H1 (cell line): ENCODE data around the gene FARP2. TPM values are rescaled to one million over a fixed set of nuclear protein-coding genes. Genes with fewer than 3 reads are reported as not detected.

Experiments
- BCL11A ChIP-seq, 2 experiments: IDR thresholded peaks; one replicate each; pipeline ENCODE4 v1.6.1; 2011; ENCODE audit warnings: low read depth in 2 of 2, low read length in 2 of 2, mild to moderate bottlenecking in 2 of 2
- CBX5 ChIP-seq: fragments of 300-800, 300-1000 bp; sonication (generic); IDR thresholded peaks from 2 replicates; pipeline ENCODE4 v1.7.1; 2016; ENCODE audit warnings: antibody characterized with exemption, low read length, low read depth
- CEBPB ChIP-seq: IDR thresholded peaks from 2 replicates; pipeline ENCODE4 v1.6.1; 2012; ENCODE audit warnings: low read depth, low read length
- RNF2 ChIP-seq: fragments of 200-900, 300-1000 bp; sonication (generic); IDR thresholded peaks from 2 replicates; pipeline ENCODE4 v1.7.1; 2016; ENCODE audit warnings: borderline replicate concordance, low read depth, mild to moderate bottlenecking, antibody characterized with exemption, low read length; ENCODE audit not compliant: poor library complexity, severe bottlenecking; ENCODE audit errors: missing control alignments
- SAP30 ChIP-seq: fragments of 300-600 bp; sonication (generic); IDR thresholded peaks from 2 replicates; pipeline ENCODE4 v1.7.1; 2012; ENCODE audit warnings: low read length, moderate library complexity, mild to moderate bottlenecking, inconsistent platforms; ENCODE audit not compliant: insufficient read depth, insufficient replicate concordance
- SP2 ChIP-seq: IDR thresholded peaks from 2 replicates; pipeline ENCODE4 v1.6.1; 2012; ENCODE audit warnings: mild to moderate bottlenecking, low read length, inconsistent platforms
- TAF1 ChIP-seq: IDR thresholded peaks from 2 replicates; pipeline ENCODE4 v1.6.1; 2011; ENCODE audit warnings: mild to moderate bottlenecking, low read depth, low read length
- polyA plus RNA-seq, 7 experiments: library from polyadenylated mRNA; depleted of rRNA in 3 of 7; stranded (reverse) in 5 of 7; unstranded in 2 of 7; fragments of >200 nt in 5 of 7; fragments of 200-250 nt in 2 of 7; gene quantifications; 1 replicate in 5 of 7; 2 replicates in 1 of 7; 4 replicates in 1 of 7; pipeline versions ENCODE4 v1.2.1 to v1.2.3, GENCODE V29; 2011 to 2013; ENCODE audit warnings: missing spikeins in 2 of 7, mixed read lengths in 2 of 7
- total RNA-seq: library from RNA; stranded (reverse); fragmentation: NEBNext Ultra II Directional; extraction: Animal tissue kit (Norgen Biotek cat#: 25700); gene quantifications from 2 replicates; pipeline ENCODE4 v1.2.1, GENCODE V29; 2021
- TF ChIP-seq, protein P1 (sequence below): fragments of 300-600 bp; sonication (generic); IDR thresholded peaks from 2 replicates; pipeline ENCODE4 v1.7.1; 2012; ENCODE audit warnings: low read length, moderate library complexity, mild to moderate bottlenecking, inconsistent platforms; ENCODE audit not compliant: insufficient replicate concordance

The FARP2 gene
- total and polyA plus RNA-seq, 2 of the 8 experiments (the other 6 are each of a cell fraction or from before 2014, with no cell fraction given), result 12.4 to 33.4 TPM

DNA sequence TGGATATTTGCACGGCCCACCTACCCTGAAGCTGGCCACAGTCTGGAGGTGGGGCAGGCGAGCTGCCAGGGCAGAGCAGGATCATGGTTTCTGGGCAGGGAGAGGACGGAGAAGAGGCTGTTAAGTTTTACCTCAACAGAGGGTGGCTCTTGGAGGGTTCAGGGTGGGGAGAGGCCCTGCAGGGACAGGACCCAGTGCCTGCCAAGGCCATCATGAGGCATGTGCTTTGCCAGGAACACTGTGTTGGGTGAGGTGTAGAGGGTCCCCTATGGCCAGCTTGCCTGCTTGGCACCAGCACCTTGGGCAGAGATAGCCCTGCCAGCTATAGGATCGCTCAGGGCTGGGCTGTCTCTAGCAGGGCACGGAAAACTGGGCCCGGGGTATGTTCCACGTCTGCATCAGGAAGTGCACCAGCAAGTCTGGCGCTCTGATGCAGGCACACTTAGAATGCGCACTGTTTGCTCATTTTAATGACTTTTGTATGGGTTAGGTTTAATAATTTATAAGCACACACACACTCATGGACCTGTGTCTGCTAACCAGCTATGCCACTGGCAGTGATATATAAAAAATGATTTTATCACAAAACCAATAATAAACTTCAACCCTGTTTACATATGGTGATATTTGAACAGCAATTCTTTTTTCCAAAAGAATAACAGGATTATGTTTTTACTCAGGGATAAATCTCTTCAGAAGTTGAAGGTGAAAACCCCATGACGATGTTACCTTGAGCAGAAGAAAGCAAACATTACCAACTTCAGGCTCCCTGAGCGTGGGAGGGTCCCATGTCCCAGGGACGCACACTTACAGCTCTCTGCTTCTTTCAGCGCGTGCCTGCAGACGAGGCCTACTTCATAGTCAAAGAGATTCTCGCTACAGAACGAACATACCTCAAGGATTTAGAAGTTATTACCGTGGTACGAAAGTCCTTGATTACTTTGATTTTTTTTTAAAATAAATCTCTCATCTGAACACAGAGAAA lies 105.9 kb downstream of the FARP2 start (continued):
- TF ChIP-seq, protein P1, sequence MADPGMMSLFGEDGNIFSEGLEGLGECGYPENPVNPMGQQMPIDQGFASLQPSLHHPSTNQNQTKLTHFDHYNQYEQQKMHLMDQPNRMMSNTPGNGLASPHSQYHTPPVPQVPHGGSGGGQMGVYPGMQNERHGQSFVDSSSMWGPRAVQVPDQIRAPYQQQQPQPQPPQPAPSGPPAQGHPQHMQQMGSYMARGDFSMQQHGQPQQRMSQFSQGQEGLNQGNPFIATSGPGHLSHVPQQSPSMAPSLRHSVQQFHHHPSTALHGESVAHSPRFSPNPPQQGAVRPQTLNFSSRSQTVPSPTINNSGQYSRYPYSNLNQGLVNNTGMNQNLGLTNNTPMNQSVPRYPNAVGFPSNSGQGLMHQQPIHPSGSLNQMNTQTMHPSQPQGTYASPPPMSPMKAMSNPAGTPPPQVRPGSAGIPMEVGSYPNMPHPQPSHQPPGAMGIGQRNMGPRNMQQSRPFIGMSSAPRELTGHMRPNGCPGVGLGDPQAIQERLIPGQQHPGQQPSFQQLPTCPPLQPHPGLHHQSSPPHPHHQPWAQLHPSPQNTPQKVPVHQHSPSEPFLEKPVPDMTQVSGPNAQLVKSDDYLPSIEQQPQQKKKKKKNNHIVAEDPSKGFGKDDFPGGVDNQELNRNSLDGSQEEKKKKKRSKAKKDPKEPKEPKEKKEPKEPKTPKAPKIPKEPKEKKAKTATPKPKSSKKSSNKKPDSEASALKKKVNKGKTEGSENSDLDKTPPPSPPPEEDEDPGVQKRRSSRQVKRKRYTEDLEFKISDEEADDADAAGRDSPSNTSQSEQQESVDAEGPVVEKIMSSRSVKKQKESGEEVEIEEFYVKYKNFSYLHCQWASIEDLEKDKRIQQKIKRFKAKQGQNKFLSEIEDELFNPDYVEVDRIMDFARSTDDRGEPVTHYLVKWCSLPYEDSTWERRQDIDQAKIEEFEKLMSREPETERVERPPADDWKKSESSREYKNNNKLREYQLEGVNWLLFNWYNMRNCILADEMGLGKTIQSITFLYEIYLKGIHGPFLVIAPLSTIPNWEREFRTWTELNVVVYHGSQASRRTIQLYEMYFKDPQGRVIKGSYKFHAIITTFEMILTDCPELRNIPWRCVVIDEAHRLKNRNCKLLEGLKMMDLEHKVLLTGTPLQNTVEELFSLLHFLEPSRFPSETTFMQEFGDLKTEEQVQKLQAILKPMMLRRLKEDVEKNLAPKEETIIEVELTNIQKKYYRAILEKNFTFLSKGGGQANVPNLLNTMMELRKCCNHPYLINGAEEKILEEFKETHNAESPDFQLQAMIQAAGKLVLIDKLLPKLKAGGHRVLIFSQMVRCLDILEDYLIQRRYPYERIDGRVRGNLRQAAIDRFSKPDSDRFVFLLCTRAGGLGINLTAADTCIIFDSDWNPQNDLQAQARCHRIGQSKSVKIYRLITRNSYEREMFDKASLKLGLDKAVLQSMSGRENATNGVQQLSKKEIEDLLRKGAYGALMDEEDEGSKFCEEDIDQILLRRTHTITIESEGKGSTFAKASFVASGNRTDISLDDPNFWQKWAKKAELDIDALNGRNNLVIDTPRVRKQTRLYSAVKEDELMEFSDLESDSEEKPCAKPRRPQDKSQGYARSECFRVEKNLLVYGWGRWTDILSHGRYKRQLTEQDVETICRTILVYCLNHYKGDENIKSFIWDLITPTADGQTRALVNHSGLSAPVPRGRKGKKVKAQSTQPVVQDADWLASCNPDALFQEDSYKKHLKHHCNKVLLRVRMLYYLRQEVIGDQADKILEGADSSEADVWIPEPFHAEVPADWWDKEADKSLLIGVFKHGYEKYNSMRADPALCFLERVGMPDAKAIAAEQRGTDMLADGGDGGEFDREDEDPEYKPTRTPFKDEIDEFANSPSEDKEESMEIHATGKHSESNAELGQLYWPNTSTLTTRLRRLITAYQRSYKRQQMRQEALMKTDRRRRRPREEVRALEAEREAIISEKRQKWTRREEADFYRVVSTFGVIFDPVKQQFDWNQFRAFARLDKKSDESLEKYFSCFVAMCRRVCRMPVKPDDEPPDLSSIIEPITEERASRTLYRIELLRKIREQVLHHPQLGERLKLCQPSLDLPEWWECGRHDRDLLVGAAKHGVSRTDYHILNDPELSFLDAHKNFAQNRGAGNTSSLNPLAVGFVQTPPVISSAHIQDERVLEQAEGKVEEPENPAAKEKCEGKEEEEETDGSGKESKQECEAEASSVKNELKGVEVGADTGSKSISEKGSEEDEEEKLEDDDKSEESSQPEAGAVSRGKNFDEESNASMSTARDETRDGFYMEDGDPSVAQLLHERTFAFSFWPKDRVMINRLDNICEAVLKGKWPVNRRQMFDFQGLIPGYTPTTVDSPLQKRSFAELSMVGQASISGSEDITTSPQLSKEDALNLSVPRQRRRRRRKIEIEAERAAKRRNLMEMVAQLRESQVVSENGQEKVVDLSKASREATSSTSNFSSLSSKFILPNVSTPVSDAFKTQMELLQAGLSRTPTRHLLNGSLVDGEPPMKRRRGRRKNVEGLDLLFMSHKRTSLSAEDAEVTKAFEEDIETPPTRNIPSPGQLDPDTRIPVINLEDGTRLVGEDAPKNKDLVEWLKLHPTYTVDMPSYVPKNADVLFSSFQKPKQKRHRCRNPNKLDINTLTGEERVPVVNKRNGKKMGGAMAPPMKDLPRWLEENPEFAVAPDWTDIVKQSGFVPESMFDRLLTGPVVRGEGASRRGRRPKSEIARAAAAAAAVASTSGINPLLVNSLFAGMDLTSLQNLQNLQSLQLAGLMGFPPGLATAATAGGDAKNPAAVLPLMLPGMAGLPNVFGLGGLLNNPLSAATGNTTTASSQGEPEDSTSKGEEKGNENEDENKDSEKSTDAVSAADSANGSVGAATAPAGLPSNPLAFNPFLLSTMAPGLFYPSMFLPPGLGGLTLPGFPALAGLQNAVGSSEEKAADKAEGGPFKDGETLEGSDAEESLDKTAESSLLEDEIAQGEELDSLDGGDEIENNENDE, result no peak
- TF ChIP-seq SAP30 (no peak), CEBPB (no peak), RNF2 (no peak), BCL11A (IDR thresholded peaks at IDR 0.05; ENCODE audit: low read depth in 2 of 2, low read length in 2 of 2) (no peak), TAF1 (no peak), SP2 (no peak), CBX5 (no peak)
